KMS-11 (cell line): ENCODE measurements around the gene ADCY6.

Experiments
- H2AFZ ChIP-seq: fragments of 200-600 bp; sonication (generic); 2 replicates; pipeline ENCODE4 v1.6.1; 2016; ENCODE audit warnings: antibody characterized with exemption, mixed run types, low read depth
- H3K27ac ChIP-seq: fragments of 200-600 bp; sonication (generic); 2 replicates; pipeline ENCODE4 v1.6.1; 2016; ENCODE audit warnings: mild to moderate bottlenecking, mixed run types
- H3K27me3 ChIP-seq: fragments of 200-600 bp; sonication (generic); 2 replicates; pipeline ENCODE4 v1.6.1; 2017; ENCODE audit warnings: mild to moderate bottlenecking, low read depth, mixed run types, moderate library complexity; ENCODE audit not compliant: insufficient read depth
- H3K36me3 ChIP-seq: fragments of 200-600 bp; sonication (generic); 2 replicates; pipeline ENCODE4 v1.6.1; 2017; ENCODE audit warnings: mild to moderate bottlenecking, mixed run types; ENCODE audit not compliant: insufficient read depth
- H3K4me1 ChIP-seq: fragments of 200-600 bp; sonication (generic); 2 replicates; pipeline ENCODE4 v1.6.1; 2016; ENCODE audit warnings: mild to moderate bottlenecking, low read depth, mixed run types; ENCODE audit not compliant: poor library complexity, severe bottlenecking
- H3K4me2 ChIP-seq: fragments of 200-600 bp; sonication (generic); 2 replicates; pipeline ENCODE4 v1.7.0; 2016; ENCODE audit warnings: mild to moderate bottlenecking, mixed run types
- H3K4me3 ChIP-seq: fragments of 200-600 bp; sonication (generic); IDR thresholded peaks from 2 replicates; pipeline ENCODE4 v1.6.1; 2017; ENCODE audit warnings: low read depth, low read length, mixed read lengths; ENCODE audit not compliant: insufficient read depth
- H3K79me2 ChIP-seq: fragments of 200-600 bp; sonication (generic); 2 replicates; pipeline ENCODE4 v1.6.1; 2016; ENCODE audit warnings: low read depth, mixed run types; ENCODE audit not compliant: insufficient read depth
- H3K9ac ChIP-seq: fragments of 200-600 bp; sonication (generic); 2 replicates; pipeline ENCODE4 v1.6.1; 2016; ENCODE audit warnings: mild to moderate bottlenecking, mixed run types
- H4K20me1 ChIP-seq: fragments of 200-600 bp; sonication (generic); 2 replicates; pipeline ENCODE4 v1.6.1; 2016; ENCODE audit warnings: mild to moderate bottlenecking, mixed run types; ENCODE audit not compliant: insufficient read depth
- TF ChIP-seq, protein P1 (sequence below): fragments of 200-600 bp; sonication (generic); conservative IDR thresholded peaks from 2 replicates; pipeline ENCODE4 v1.6.1; 2017; ENCODE audit warnings: low read depth, mild to moderate bottlenecking, antibody characterized with exemption, low read length, moderate library complexity, mixed read lengths

ADCY6 gene

DNA sequence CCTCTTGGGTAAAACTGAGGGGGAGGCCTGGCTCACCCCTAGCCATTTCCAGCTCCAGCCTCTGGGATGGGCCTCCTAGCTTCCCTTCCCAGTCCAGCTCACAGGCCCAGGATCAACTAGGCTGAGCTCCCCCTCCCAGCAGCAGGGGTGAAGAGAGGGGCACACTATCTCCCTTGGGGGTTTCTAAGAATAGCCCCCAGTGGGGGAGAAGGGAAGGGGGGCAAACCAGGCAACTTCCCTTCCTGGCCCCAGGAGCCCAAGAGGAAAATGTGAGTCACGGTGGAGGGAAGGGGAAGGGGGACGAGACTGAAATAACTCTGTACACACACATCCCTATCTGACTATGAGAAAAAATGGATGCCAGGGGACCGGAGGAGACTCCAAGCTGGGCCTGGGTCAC lies 9.0 kb downstream of the ADCY6 start:
- Histone ChIP-seq H3K27me3 (no peaks in the 10 kb centered on the region), H3K79me2 (no peaks in the 10 kb centered on the region), H3K9ac (no peak overlapping the region), H4K20me1 (no peaks in the 10 kb centered on the region), H2AFZ (no peak overlapping the region), H3K27ac (no peak overlapping the region), H3K4me1 (no peaks in the 10 kb centered on the region), H3K36me3 (no peaks in the 10 kb centered on the region), H3K4me2 (no peak overlapping the region), H3K4me3 (no peak overlapping the region)
- TF ChIP-seq, protein P1, sequence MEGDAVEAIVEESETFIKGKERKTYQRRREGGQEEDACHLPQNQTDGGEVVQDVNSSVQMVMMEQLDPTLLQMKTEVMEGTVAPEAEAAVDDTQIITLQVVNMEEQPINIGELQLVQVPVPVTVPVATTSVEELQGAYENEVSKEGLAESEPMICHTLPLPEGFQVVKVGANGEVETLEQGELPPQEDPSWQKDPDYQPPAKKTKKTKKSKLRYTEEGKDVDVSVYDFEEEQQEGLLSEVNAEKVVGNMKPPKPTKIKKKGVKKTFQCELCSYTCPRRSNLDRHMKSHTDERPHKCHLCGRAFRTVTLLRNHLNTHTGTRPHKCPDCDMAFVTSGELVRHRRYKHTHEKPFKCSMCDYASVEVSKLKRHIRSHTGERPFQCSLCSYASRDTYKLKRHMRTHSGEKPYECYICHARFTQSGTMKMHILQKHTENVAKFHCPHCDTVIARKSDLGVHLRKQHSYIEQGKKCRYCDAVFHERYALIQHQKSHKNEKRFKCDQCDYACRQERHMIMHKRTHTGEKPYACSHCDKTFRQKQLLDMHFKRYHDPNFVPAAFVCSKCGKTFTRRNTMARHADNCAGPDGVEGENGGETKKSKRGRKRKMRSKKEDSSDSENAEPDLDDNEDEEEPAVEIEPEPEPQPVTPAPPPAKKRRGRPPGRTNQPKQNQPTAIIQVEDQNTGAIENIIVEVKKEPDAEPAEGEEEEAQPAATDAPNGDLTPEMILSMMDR, result no peak

DNA sequence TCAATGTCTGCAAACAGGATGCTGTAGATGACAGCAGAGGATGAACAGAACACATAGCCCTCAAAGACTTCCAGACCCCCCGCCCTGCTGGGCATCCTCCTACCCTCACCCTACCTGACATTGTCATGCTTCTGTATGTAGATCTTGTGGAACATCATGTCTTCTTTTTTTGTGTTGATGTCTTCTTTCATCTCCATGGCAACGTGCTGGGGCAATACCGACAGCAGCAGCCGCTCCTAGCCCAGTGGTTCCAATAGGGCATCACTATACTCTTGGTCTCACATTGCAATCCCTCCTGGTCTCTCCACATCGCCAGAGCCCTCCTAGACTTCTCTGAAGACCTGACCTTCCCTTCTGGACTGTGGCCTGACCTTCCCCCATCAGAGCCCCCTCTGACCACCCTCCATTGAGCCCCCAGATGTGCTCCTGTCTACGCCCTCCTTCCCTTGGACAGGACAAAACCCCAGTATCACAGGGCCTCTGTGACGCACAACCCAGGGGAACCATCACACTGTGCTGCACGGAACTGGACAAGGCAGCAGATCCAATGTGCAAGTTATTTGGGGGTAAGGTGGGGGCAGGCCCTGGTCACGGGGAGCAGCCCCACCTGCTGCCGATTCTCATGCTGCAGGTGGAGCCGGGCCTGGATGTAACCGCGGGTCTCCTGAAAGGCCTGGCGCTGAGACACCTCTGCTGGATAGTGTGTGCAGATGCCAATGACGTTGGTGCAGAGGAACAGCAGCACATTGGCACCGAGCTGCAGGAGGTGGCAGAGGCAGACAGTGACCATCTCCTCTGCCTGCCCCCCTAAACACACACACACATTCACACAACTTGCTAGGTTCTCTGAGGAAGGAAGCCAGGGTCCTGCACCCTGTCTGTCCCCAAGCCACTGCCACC lies 11.1 kb downstream of the ADCY6 start:
- Histone ChIP-seq H3K4me1 (no peaks in the 10 kb centered on the region), H3K79me2 (no peaks in the 10 kb centered on the region), H4K20me1 (no peaks in the 10 kb centered on the region), H3K27me3 (no peaks in the 10 kb centered on the region), H3K4me2 (no peak overlapping the region), H3K36me3 (no peaks in the 10 kb centered on the region), H3K27ac (no peak overlapping the region), H3K4me3 (no peak overlapping the region), H2AFZ (no peak overlapping the region), H3K9ac (no peak overlapping the region)
- TF ChIP-seq, protein P1, result no peak

DNA sequence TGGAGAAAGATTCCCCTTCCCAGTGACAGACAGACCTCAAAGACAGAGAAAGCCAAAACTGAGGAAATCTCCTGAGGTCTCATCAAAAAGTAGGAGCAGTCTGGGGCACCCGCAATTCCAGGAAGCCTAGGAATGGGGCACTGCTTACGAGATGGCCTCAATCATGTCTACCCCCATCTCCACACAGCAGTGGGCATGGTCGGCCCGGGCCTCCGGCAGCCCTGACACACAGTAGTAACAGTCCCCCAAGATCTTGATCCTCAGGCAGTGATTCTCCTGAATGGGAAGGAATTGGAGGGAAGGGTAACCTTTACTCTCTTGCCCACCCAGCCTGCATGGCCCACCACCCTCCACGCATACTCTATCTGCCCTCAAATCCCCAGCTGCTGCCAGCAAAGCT lies 11.9 kb downstream of the ADCY6 start:
- TF ChIP-seq, protein P1, result no peak
- H3K36me3 ChIP-seq, result no peaks in the 10 kb centered on the region
- no peak overlapping the region for H2AFZ ChIP-seq
- H4K20me1 ChIP-seq, result no peaks in the 10 kb centered on the region
- no peaks in the 10 kb centered on the region for H3K27me3 ChIP-seq
- H3K9ac ChIP-seq, result no peak overlapping the region
- H3K4me1 ChIP-seq, result no peaks in the 10 kb centered on the region
- no peaks in the 10 kb centered on the region for H3K79me2 ChIP-seq
- H3K4me2 ChIP-seq, result no peak overlapping the region
- no peak overlapping the region for H3K27ac ChIP-seq
- no peak overlapping the region for H3K4me3 ChIP-seq

DNA sequence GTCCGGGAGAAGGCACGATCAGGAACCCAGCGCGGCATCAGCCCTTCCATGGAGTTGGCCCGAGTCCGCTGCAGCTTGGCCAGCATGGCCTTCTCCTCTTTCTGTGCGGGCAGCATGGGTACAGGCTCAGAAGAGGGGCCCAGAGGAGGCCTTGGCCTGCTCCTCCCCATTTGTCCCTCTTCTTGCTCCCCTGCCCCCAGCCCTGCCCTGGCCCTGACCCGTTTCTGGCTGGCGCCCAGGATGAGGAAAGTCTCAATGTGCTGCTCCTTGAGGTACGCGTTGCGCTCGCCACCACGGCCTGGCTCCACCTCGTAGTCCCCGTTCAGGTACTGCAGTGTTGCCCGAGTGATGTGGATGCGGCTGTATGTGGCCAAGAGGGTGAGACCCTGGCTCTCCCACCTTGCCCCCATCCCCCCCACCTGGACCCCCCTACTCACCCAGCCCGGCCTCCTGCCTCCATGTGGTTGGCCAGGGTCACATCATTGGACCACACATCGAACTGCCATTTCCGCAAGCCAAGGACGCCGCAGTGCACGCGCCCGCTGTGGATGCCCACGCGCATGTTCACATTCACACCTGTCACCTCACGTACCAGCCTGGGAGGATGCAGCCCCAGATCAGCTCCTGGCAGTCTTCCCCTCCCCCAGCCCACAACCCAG lies 12.8 kb downstream of the ADCY6 start:
- TF ChIP-seq, protein P1, result no peak

More for the DNA sequence above, 12.8 kb downstream of the ADCY6 start:
- H3K4me1 ChIP-seq, result no peaks in the 10 kb centered on the region
- no peak overlapping the region for H3K27ac ChIP-seq
- H3K27me3 ChIP-seq, result no peaks in the 10 kb centered on the region
- no peak overlapping the region for H2AFZ ChIP-seq
- no peaks in the 10 kb centered on the region for H3K36me3 ChIP-seq
- H3K4me2 ChIP-seq, result no peak overlapping the region
- no peak overlapping the region for H3K4me3 ChIP-seq
- H3K9ac ChIP-seq, result no peak overlapping the region
- H3K79me2 ChIP-seq, result no peaks in the 10 kb centered on the region
- no peaks in the 10 kb centered on the region for H4K20me1 ChIP-seq
